Activated CD4-positive, alpha-beta memory T cell treated with anti-CD3 and anti-CD28 coated beads for 36 hours (primary cell): ENCODE measurements around the gene GATB. TPM values are rescaled to one million over a fixed set of nuclear protein-coding genes. Genes with fewer than 3 reads are reported as not detected.

Experiments used
- CTCF ChIA-PET: fragments of 350-600 bp; sonication (Branson Sonifier 250); formaldehyde crosslinking; loops from one replicate; lab custom pipeline; 2021; ENCODE audit warnings: antibody characterized with exemption, inconsistent platforms; lab: Charles Lee
- POLR2A ChIA-PET: fragments of 350-600 bp; sonication (Branson Sonifier 250); formaldehyde crosslinking; loops from one replicate; lab custom pipeline; 2021; ENCODE audit warnings: antibody characterized with exemption; lab: Charles Lee
- DNase-seq: peaks from one replicate; pipeline ENCODE4 v3.0.0-alpha.2; 2020
- H3K27ac Mint-ChIP-seq: one replicate; pipeline ENCODE4 v1.8.0; 2021; ENCODE audit warnings: mixed read lengths
- H3K27me3 Mint-ChIP-seq: one replicate; pipeline ENCODE4 v1.8.0; 2021; ENCODE audit warnings: mixed read lengths
- H3K36me3 Mint-ChIP-seq: one replicate; pipeline ENCODE4 v1.8.0; 2021; ENCODE audit warnings: mixed read lengths
- H3K4me1 Mint-ChIP-seq: one replicate; pipeline ENCODE4 v1.8.0; 2021; ENCODE audit warnings: low read depth, mixed read lengths
- H3K4me3 Mint-ChIP-seq: one replicate; pipeline ENCODE4 v1.8.0; 2021; ENCODE audit warnings: mild to moderate bottlenecking, mixed read lengths
- H3K9me3 Mint-ChIP-seq: one replicate; pipeline ENCODE4 v1.8.0; 2021; ENCODE audit warnings: mixed read lengths
- intact Hi-C: fragments of 100-400 bp; cut with micrococcal nuclease; formaldehyde crosslinking; loops from one replicate; pipeline ENCODE4 v1.15.1; 2023
- total RNA-seq, 2 experiments: library from RNA; stranded (reverse); gene quantifications; one replicate each; pipeline ENCODE4 v1.2.3, GENCODE V29; 2021

The GATB gene
- total RNA-seq, 2 experiments from 2014 or later: 16.1 to 16.5 TPM

DNA sequence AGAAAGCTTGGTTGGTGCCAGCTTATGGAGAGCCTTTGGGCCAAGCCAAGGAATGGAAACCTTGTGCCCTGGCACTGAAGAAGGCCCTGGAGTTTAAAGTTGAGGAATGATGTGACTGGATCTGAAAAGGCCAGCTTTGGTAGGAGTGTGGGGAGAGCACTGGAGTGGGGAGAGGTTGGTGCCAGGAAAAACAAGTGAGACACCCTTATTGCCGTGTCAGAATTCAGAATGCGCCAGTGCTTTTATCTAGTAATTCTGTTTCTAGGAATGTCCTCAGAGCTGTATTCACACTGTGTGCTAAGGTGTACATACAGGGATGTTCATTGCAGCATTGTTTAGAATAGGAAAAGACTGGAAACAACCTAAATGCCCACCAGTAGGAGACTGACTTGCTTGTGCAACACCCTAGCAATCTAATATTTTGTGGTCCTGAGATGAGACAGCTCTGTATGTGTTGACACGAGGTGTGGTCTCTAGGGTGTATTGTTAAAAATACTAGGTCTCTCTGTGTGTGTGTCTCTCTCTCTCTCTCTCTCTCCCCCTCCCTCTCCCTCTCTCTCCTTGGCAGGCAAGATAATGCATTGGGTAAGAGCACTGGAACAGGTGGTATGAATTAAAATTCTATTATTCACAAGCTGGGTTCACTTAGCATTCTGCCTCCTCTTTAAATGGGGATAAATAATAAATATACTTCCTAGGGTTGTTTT, 107.8 kb downstream of the GATB start:
- no peak for DNase-seq
- Mint-ChIP-seq H3K27me3 (no peaks in the 10 kb centered on the region), H3K9me3 (no peaks in the 10 kb centered on the region), H3K27ac (no peak overlapping the region), H3K36me3 (no peaks in the 10 kb centered on the region), H3K4me1 (no peaks in the 10 kb centered on the region), H3K4me3 (no peak overlapping the region)
- ChIA-PET CTCF (no interaction called here), POLR2A (no interaction called here)
- intact Hi-C loops: no loop called here

- intact Hi-C loops: no loop called here
- no peak overlapping the region for H3K27ac Mint-ChIP-seq
- POLR2A ChIA-PET: no interaction called here
- H3K4me3 Mint-ChIP-seq: no peak overlapping the region
- H3K4me1 Mint-ChIP-seq: no peaks in the 10 kb centered on the region
- no peak for DNase-seq
- H3K9me3 Mint-ChIP-seq: no peaks in the 10 kb centered on the region
- H3K27me3 Mint-ChIP-seq: no peaks in the 10 kb centered on the region
- no peaks in the 10 kb centered on the region for H3K36me3 Mint-ChIP-seq
- CTCF ChIA-PET: no interaction called here
These were observed 109.3 kb downstream of the GATB start for GRCh38 chr4:151651496-151651895.

- H3K36me3 Mint-ChIP-seq: no peaks in the 10 kb centered on the region
These were observed 111.3 kb downstream of the GATB start for GRCh38 chr4:151649479-151649878.

DNA sequence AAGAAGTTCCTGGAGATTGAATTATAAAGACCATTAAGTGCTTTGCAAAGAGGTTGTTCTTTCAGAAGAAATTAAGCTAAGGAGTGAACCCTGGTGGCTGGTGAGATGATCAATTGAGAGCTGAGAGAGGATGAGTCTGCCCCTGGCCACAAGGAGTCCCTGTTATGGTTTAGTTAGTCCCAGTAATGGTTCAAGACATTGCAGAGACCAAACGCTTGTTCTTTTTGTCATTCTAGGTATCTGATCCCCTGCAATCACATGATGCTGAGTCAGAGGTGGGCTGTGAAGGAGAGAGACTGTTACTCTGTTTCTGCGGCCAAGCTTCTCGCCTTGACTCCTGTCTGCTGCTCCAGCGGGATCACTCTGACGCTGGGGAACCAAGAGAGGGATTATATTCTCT, 114.5 kb downstream of the GATB start:
- POLR2A ChIA-PET: no interaction called here
- no peaks in the 10 kb centered on the region for H3K4me1 Mint-ChIP-seq
- H3K27me3 Mint-ChIP-seq: no peaks in the 10 kb centered on the region
- DNase-seq: no peak
- intact Hi-C loops: no loop called here
- H3K4me3 Mint-ChIP-seq: no peak overlapping the region
- no peaks in the 10 kb centered on the region for H3K36me3 Mint-ChIP-seq
- H3K9me3 Mint-ChIP-seq: no peaks in the 10 kb centered on the region
- CTCF ChIA-PET: no interaction called here
- H3K27ac Mint-ChIP-seq: no peak overlapping the region

More at GRCh38 chr4:151649479-151649878, 111.3 kb downstream of the GATB start:
- CTCF ChIA-PET: no interaction called here
- no peaks in the 10 kb centered on the region for H3K4me1 Mint-ChIP-seq
- H3K4me3 Mint-ChIP-seq: no peak overlapping the region
- no peaks in the 10 kb centered on the region for H3K27me3 Mint-ChIP-seq
- intact Hi-C loops: no loop called here
- DNase-seq: no peak
- H3K9me3 Mint-ChIP-seq: no peaks in the 10 kb centered on the region
- H3K27ac Mint-ChIP-seq: no peak overlapping the region
- POLR2A ChIA-PET: no interaction called here

DNA sequence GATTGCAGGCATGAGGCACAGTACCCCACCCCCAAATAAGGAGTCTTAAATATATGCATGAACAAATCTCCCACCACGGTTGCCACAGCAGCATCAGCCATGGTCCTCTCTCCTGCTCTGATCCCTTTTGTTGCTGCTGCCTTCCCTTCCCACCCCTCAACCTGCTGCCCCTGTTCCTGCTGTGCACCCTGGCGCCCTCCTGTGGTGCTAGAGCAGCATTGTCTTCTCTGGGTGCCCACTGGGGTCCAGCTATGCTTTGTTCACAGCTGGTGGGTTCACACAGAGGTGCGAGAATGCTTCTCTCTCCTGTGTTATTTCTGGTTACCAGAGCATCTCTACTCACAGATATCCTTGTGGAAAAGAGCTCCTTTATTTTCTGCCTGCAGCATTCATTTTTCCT, 116.2 kb downstream of the GATB start:
- Mint-ChIP-seq H3K27ac (no peak overlapping the region), H3K4me1 (no peaks in the 10 kb centered on the region), H3K9me3 (no peaks in the 10 kb centered on the region), H3K27me3 (no peaks in the 10 kb centered on the region), H3K4me3 (no peak overlapping the region), H3K36me3 (no peaks in the 10 kb centered on the region)
- intact Hi-C loops: no loop called here
- POLR2A ChIA-PET: no interaction called here
- DNase-seq: peak; percentile 19
- CTCF ChIA-PET: interaction anchor here (0.7 to 1.2 kb wide), 2 partner anchors 23 to 35 kb away, joined by 3 to 4 read pairs; no protein-coding TSS in a partner anchor

- intact Hi-C loops: no loop called here
- no peaks in the 10 kb centered on the region for H3K4me1 Mint-ChIP-seq
- no peak for DNase-seq
- no peak overlapping the region for H3K27ac Mint-ChIP-seq
- ChIA-PET POLR2A (no interaction called here), CTCF (interaction anchor here (0.9 to 1.2 kb wide), 2 partner anchors 21 to 24 kb away, joined by 3 read pairs; no protein-coding TSS in a partner anchor)
- no peak overlapping the region for H3K4me3 Mint-ChIP-seq
- no peaks in the 10 kb centered on the region for H3K9me3 Mint-ChIP-seq
- no peaks in the 10 kb centered on the region for H3K36me3 Mint-ChIP-seq
- no peaks in the 10 kb centered on the region for H3K27me3 Mint-ChIP-seq
These were observed 117.2 kb downstream of the GATB start for GRCh38 chr4:151643564-151643963.

- Mint-ChIP-seq H3K27me3 (no peaks in the 10 kb centered on the region), H3K4me1 (no peaks in the 10 kb centered on the region), H3K9me3 (no peaks in the 10 kb centered on the region), H3K36me3 (no peaks in the 10 kb centered on the region), H3K27ac (no peak overlapping the region), H3K4me3 (no peak overlapping the region)
- POLR2A ChIA-PET: no interaction called here
- CTCF ChIA-PET: no interaction called here
- intact Hi-C loops: no loop called here
- DNase-seq: no peak
These were observed 118.8 kb downstream of the GATB start for GRCh38 chr4:151641983-151642382.

GRCh38 chr4:151641167-151641566, 119.6 kb downstream of the GATB start:
- H3K27me3 Mint-ChIP-seq: no peaks in the 10 kb centered on the region
- no peak for DNase-seq
- intact Hi-C loops: no loop called here
- no peaks in the 10 kb centered on the region for H3K36me3 Mint-ChIP-seq
- POLR2A ChIA-PET: no interaction called here
- CTCF ChIA-PET: no interaction called here
- H3K27ac Mint-ChIP-seq: no peak overlapping the region
- H3K9me3 Mint-ChIP-seq: no peaks in the 10 kb centered on the region
- no peaks in the 10 kb centered on the region for H3K4me1 Mint-ChIP-seq
- H3K4me3 Mint-ChIP-seq: no peak overlapping the region

DNA sequence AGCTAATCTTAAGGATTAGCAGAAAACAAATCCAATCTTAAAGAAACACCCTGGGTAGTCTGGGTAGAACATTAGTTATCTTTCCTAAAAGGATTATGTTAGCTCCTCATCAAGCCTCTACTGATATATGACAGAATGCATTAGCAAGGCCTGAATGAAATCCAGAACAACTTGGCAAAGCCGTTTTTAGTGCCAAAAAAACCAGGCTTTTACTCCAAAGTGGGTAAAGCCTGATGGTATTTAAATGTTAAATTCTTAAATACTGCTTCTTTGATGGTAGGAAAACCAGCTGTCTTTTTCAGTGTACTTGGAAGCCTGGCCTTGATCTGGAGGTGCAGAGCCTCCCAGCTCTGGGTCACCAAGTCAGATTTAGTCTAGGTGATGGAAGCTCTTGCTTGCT, 120.4 kb downstream of the GATB start:
- ChIA-PET POLR2A (no interaction called here), CTCF (no interaction called here)
- no peaks in the 10 kb centered on the region for H3K4me1 Mint-ChIP-seq
- DNase-seq: no peak
- no peak overlapping the region for H3K27ac Mint-ChIP-seq
- no peaks in the 10 kb centered on the region for H3K36me3 Mint-ChIP-seq
- no peak overlapping the region for H3K4me3 Mint-ChIP-seq
- intact Hi-C loops: no loop called here
- H3K9me3 Mint-ChIP-seq: no peaks in the 10 kb centered on the region
- H3K27me3 Mint-ChIP-seq: no peaks in the 10 kb centered on the region

DNA sequence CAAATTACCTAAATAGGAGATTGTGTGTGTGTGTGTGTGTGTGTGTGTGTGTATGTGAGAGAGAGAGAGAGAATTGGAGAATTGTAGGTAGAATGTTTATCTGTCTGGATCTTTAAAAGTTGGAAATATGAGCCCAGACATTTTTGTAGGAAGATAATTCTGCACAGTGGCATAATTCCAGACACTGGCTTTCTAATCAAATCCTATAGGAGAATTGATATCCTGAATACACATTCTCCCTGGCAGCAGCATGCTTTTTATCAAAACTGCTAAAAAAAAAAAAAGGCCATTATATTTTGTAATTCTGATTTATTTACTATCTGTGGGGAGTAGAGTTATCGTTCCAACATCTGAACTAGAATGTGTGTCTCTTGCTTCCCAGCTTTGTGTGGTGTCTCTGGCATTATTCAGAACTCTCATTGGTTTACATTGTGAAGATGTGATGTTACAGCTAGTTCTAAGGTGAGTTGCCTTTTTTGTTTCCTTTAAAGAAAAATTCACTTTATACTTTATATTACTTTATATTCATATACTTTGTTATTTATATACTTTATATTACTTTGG, 122.4 kb downstream of the GATB start:
- CTCF ChIA-PET: interaction anchor here (0.6 to 1.3 kb wide), 2 partner anchors 362 to 867 kb away, joined by 3 to 4 read pairs; partner anchors contain the start of gene PRSS48
- H3K27me3 Mint-ChIP-seq: no peaks in the 10 kb centered on the region
- POLR2A ChIA-PET: no interaction called here
- H3K9me3 Mint-ChIP-seq: no peaks in the 10 kb centered on the region
- intact Hi-C loops: no loop called here
- H3K4me1 Mint-ChIP-seq: no peaks in the 10 kb centered on the region
- no peak for DNase-seq
- no peak overlapping the region for H3K27ac Mint-ChIP-seq
- H3K36me3 Mint-ChIP-seq: no peaks in the 10 kb centered on the region
- no peak overlapping the region for H3K4me3 Mint-ChIP-seq

DNA sequence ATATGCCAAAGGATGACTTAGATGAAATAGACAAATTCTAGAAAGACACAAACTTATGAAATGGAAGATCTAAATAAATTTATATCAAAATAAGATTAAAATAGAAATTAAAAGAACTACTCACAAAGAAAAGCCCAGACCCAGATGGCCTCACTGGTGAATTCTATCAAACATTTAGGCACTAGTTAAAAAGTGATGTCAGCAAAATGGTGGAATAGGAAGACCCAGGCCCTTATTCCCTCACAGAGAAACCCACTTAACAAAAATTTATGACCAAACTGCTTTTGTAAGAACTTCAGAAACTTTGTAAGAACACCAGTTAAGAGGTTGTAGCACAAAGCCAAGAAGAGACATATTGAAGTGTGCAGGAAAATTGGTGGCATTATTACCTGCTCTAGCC, 129.5 kb downstream of the GATB start:
- Mint-ChIP-seq H3K9me3 (no peaks in the 10 kb centered on the region), H3K27me3 (peaks cover 12% of the 10 kb centered on the region), H3K36me3 (no peaks in the 10 kb centered on the region), H3K4me3 (no peak overlapping the region), H3K4me1 (no peaks in the 10 kb centered on the region), H3K27ac (no peak overlapping the region)
- intact Hi-C loops: no loop called here
- ChIA-PET CTCF (no interaction called here), POLR2A (no interaction called here)
- no peak for DNase-seq

DNA sequence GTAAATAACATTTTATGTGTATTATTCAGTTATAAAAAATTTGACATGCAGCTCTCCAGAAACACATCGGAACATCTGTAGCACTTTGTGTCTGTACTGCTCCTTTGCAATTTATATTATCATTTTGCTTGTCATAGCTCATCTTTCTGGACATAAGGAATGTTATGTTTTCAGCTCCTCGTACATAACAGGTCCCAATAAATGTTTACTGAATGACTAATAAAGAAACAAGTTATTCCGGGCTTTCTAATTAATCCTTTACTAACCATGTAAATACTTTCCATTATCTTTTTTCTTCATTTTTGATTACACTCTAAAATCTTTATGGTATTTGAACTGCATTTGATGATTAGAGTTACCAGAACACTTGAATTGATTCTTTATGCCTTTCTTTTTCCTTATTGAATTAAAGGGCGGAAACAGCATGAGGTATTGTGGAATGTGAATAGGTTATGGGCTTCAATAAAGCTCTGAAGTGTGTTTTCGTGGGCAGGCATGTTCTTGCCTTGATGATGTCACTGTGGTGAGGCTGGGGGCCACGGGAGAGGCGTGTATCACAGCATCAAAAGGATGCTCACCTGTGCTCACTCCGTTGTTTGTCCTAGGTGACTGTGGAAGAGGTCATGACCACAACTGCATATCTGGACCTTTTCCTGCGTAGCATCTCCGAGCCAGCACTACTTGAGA, 131.6 kb downstream of the GATB start:
- H3K27me3 Mint-ChIP-seq: peaks cover 14% of the 10 kb centered on the region
- H3K9me3 Mint-ChIP-seq: no peaks in the 10 kb centered on the region
- H3K27ac Mint-ChIP-seq: no peak overlapping the region
- ChIA-PET CTCF (no interaction called here), POLR2A (no interaction called here)
- H3K4me1 Mint-ChIP-seq: no peaks in the 10 kb centered on the region
- no peak for DNase-seq
- no peaks in the 10 kb centered on the region for H3K36me3 Mint-ChIP-seq
- no peak overlapping the region for H3K4me3 Mint-ChIP-seq
- intact Hi-C loops: no loop called here
